NCI-H82 treated with DMSO at 0.1 percent for 48 hours (cell line): ENCODE measurements around the gene RSPRY1.
"Not testable (repeated sequence)": the region's sequence is repeated elsewhere in the genome, so short reads cannot be mapped to it uniquely, and the experiment has no call there.

ENCODE experiments used
- DNase-seq: peaks from one replicate; lab custom pipeline; 2025; ENCODE audit not compliant: unreplicated experiment; lab: John Stamatoyannopoulos, UW

RSPRY1 gene

DNA sequence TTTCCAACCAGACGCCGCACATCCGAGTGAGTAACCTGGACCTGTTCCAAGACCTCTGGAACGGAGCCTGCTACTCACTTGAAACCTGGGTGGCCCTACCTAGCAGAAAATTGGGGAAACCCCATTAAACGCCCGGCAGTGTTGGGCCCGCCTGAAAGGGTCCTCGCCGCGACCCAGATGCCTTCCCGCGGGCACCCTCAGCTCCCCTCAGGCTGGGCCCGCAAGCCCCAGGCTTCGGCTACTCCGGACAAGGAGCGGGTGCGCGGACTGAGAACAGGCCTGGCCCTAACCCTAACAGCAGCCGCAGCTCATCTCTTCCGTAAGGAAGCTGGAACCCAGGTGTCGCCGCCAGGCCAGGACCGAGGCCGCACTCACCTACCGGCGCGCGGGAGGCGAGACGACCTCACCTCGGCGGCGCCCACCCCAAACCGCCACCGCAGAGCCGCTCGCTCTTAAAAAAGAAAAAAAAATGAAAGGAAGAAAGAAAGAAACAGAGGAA, 634 bp upstream of the RSPRY1 start:
- DNase-seq = no peak

GRCh38 chr16:57186872-57187854, 1.0 kb downstream of the RSPRY1 start:
- DNase-seq = peak; percentile 16

GRCh38 chr16:57187902-57188710, 2.0 kb downstream of the RSPRY1 start:
- DNase-seq = not testable (repeated sequence)

GRCh38 chr16:57188711-57189002, 2.5 kb downstream of the RSPRY1 start:
- DNase-seq = no peak

- not testable (repeated sequence) for DNase-seq
Measured at GRCh38 chr16:57189527-57189926, 3.4 kb downstream of the RSPRY1 start.

- no peak for DNase-seq
Measured at GRCh38 chr16:57190136-57190535, 4.0 kb downstream of the RSPRY1 start.

GRCh38 chr16:57191056-57191571, 5.0 kb downstream of the RSPRY1 start:
- no peak for DNase-seq

DNA sequence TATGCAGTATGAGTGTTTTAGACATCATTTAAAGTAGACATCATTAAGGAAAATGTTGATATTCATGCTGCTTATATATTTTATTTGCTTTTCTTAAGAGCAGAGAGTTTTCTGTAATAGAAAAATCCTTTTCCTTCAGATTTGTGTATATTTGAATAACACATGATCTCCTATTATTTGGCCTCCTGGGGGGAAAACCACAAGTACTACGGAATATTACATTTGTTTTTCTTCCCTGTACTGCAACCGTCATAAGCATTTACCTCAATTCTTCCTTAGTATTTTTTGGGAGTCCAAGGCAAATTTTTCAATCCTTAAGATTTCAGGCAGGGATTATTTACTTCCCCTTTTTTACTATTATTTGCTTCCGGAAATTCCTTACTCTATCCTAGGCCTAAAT, 6.0 kb downstream of the RSPRY1 start:
- no peak for DNase-seq

- no peak for DNase-seq
Measured at GRCh38 chr16:57192720-57193486, 6.8 kb downstream of the RSPRY1 start.

DNA sequence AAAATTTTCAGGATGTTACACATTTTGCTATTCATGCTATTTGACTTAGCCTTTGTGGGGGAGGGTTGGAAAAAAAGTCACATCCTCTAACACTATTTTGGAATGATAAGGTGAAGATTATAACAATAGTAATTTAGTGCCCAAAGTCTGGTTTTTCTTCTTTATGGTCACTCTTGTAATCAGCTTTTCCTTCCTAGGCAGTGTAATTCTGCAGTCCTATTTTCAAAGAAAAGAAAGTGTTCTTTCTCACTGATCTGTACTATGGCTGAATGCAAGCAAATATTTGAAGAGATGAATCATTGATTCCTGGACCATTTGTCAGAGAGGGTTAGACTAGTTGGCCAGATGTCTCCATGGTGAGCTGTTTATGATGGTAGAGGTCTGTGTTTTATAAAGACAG, 8.4 kb downstream of the RSPRY1 start:
- DNase-seq = no peak

GRCh38 chr16:57196286-57196685, 10.2 kb downstream of the RSPRY1 start:
- DNase-seq = no peak

GRCh38 chr16:57196753-57197152, 10.6 kb downstream of the RSPRY1 start:
- no peak for DNase-seq

DNA sequence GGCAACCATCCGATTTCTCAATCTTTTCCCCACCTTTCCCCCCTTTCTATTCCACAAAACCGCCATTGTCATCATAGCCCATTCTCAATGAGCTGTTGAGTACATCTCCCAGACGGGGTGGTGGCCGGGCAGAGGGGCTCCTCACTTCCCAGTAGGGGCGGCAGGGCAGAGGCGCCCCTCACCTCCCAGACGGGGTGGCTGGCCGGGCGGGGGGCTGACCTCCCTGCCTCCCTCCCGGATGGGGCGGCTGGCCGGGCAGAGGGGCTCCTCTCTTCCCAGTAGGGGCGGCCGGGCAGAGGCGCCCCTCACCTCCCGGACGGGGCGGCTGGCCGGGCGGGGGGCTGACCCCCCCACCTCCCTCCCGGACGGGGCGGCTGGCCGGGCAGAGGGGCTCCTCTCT, 14.2 kb downstream of the RSPRY1 start:
- not testable (repeated sequence) for DNase-seq

GRCh38 chr16:57200926-57201325, 14.8 kb downstream of the RSPRY1 start:
- not testable (repeated sequence) for DNase-seq

- DNase-seq = no peak
Measured at GRCh38 chr16:57202095-57202886, 16.2 kb downstream of the RSPRY1 start.

DNA sequence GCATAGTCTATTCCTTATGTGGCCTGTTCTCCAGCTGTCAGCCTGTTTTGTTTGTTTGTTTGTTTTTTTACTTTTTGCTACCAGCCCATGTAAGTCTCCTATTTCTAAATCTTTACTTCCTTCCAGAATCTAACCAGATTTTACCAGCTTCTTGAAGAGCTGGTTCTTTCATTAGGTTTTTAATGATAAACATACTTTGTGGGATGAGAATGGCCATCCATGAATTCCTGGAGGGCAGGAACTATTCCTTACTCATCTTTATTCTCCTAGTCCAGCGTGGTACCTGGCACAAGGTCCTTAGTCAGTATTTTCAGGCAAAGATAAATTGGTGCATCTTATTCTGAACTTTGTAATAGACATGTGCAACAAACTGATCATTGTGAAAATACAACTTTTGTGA, 17.3 kb downstream of the RSPRY1 start:
- DNase-seq = no peak

DNA sequence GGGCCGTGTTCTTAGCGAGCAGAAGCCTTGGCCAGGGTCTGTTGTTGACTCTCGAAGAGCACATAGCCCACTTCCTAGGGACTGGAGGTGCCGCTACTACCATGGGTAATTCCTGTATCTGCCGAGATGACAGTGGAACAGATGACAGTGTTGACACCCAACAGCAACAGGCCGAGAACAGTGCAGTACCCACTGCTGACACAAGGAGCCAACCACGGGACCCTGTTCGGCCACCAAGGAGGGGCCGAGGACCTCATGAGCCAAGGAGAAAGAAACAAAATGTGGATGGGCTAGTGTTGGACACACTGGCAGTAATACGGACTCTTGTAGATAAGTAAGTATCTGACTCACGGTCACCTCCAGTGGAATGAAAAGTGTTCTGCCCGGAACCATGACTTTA, 18.5 kb downstream of the RSPRY1 start:
- DNase-seq = no peak

DNA sequence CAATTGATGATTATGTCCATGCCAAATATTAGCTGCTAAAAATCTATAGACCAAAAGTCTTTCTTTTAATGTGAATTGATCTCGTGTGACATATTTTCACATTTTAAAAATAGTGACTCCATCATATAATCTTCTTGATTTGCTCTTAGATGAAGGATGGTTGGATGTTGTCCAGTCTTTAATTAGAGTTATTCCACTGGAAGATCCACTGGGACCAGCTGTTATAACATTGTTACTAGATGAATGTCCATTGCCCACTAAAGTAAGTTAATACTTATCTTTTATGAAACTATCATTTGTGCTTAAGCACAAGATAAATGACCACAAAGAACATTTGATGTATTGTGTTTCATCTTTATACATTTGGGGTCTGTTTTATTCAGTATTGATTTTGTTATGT, 22.8 kb downstream of the RSPRY1 start:
- no peak for DNase-seq

DNA sequence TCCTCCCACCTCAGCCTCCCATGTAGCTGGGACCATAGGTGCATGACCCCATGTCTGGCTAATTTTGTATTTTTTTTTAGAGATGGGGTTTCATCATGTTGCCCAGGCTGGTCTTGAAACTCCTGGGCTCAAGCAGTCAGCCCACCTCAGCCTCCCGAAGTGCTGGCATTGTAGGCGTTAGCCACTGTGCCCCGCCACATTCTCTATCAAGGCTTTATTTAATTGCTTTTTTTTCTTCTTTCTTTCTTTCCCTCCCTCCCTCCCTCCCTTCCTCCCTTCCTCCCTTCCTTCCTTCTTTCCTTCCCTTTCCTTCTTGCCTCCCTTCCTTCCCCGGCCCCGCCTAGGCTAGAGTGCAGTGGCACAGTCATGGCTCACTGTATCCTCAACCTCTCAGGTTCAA, 23.7 kb downstream of the RSPRY1 start:
- no peak for DNase-seq

GRCh38 chr16:57213462-57213861, 27.3 kb downstream of the RSPRY1 start:
- DNase-seq = no peak
